ENCODE results near the gene MICAL1.

- TF ChIP-seq CTCF (IDR thresholded peaks at IDR 0.05; ENCODE audit: insufficient read depth, low read length) (no peak), POLR2AphosphoS5 (IDR thresholded peaks at IDR 0.05; ENCODE audit: low read depth) (no peak), REST (IDR thresholded peaks at IDR 0.05; ENCODE audit: insufficient replicate concordance, low read depth) (no peak)
Measured at GRCh38 chr6:109454496-109455436, 806 bp downstream of the MICAL1 start.
